Adrenal gland (tissue), 12 donors: ENCODE measurements around the gene RPS25. TPM values are rescaled to one million over a fixed set of nuclear protein-coding genes. Genes with fewer than 3 reads are reported as not detected.
"Not testable (repeated sequence)": the region's sequence is repeated elsewhere in the genome, so short reads cannot be mapped to it uniquely, and the experiment has no call there.

ENCODE experiments used
- DNase-seq, 7 donors: peaks; one replicate each; pipeline ENCODE4 v3.0.0-alpha.2; 2019 to 2020
- H3K27ac ChIP-seq, 5 donors: fragments of 200-600 bp; sonication (generic) in 4 of 5; 1 replicate in 3 of 5; 2 replicates in 2 of 5; pipeline versions ENCODE4 v1.5.1 to v1.8.0; 2016 to 2020; ENCODE audit warnings: mild to moderate bottlenecking in 1 of 5
- H3K27me3 ChIP-seq: fragments of 200-600 bp; 2 replicates; pipeline ENCODE4 v1.8.0; 2021
- H3K36me3 ChIP-seq, 2 donors: fragments of 200-600 bp; replicated peaks in 1 of 2; 1 replicate in 1 of 2; 2 replicates in 1 of 2; pipeline versions ENCODE4 v1.5.1 to v1.8.0; 2018 to 2022
- H3K4me1 ChIP-seq, 2 donors: fragments of 200-600 bp; replicated peaks in 1 of 2; 1 replicate in 1 of 2; 2 replicates in 1 of 2; pipeline versions ENCODE4 v1.5.1 to v1.8.0; 2018 to 2021
- H3K4me3 ChIP-seq, 4 donors: fragments of 200-600 bp; sonication (generic) in 3 of 4; one replicate each; pipeline ENCODE4 v1.5.1; 2016 to 2018
- H3K9me3 ChIP-seq, 3 donors: fragments of 200-600 bp; sonication (generic) in 1 of 3; replicated peaks in 1 of 3; 1 replicate in 2 of 3; 2 replicates in 1 of 3; pipeline versions ENCODE4 v1.5.1 to v1.8.0; 2016 to 2021
- CTCF ChIP-seq, 6 experiments: fragments of 450-650 bp in 4 of 6; fragments of 200-600 bp in 2 of 6; sonication (generic) in 1 of 6; IDR thresholded peaks; 1 replicate in 5 of 6; 2 replicates in 1 of 6; pipeline versions ENCODE4 v1.5.1 to v1.8.0; 2016 to 2021; ENCODE audit warnings: antibody characterized with exemption in 6 of 6, mild to moderate bottlenecking in 2 of 6, moderate library complexity in 1 of 6
- POLR2A ChIP-seq, 2 donors: fragments of 450-650 bp; IDR thresholded peaks; one replicate each; pipeline ENCODE4 v1.6.1; 2017; ENCODE audit warnings: antibody characterized with exemption in 2 of 2, mild to moderate bottlenecking in 2 of 2, moderate library complexity in 1 of 2
- WGBS, 4 donors: extraction: QIAGEN DNeasy Blood & Tissue Kit in 2 of 4; methylation state at CpG; one replicate each; pipeline versions ENCODE4 v1.1.5 to v1.1.7; 2013 to 2017; 5-methylcytosine and 5-hydroxymethylcytosine counted together
- intact Hi-C, 2 donors: fragments of 100-400 bp; cut with DNase I; formaldehyde crosslinking; loops; one replicate each; pipeline versions ENCODE4 v1.14.1 to v1.15.0; 2022 to 2023
- polyA plus RNA-seq, 3 donors: library from polyadenylated mRNA; stranded (reverse); fragments of 200-250 nt in 2 of 3; fragments of 350-450 nt in 1 of 3; fragmentation: Illumina TruSeq in 1 of 3; extraction: RNeasy Lipid Tissue Mini Kit (QIAGEN cat#74804) in 1 of 3; gene quantifications; one replicate each; pipeline ENCODE4 v1.2.3, GENCODE V29; 2013 to 2014
- total RNA-seq, 9 donors: library from RNA; depleted of rRNA in 4 of 9; stranded (reverse); fragments of >200 nt in 4 of 9; fragments of 120-200 nt in 1 of 9; fragmentation: NEBNext Ultra II Directional in 1 of 9; extraction: Animal tissue kit (Norgen Biotek cat#: 25700) in 1 of 9; gene quantifications; one replicate each; pipeline versions ENCODE4 v1.1.0 to v1.2.4, GENCODE V29; 2013 to 2023
- donor health status: healthy with polysubstance abuse.
- donor health status: Bipolar disorder and iron deficiency.
- donor health status: DM: yes; HTN: yes; CAD: no.
- donor health status: DM: no; HTN: no; CAD: no.
- donor health status: DM: no; HTN: no; CAD: no.
- donor health status: DM: yes; HTN: yes; CAD: no.

Gene RPS25
- total and polyA plus RNA-seq, 12 donors: 935 to 1,825 (median 1,091) TPM

GRCh38 chr11:119065369-119065768 lies 47.2 kb upstream of the RPS25 start:
- no peaks in the 10 kb centered on the region for H3K9me3 ChIP-seq
- H3K4me3 ChIP-seq: no peak overlapping the region
- H3K4me1 ChIP-seq: peaks cover 6 to 13% of the 10 kb centered on the region in 2 donors
- 77 to 87% (median 83%) methylated on average over 4 of the region's 4 CpGs for WGBS, 4 donors
- H3K36me3 ChIP-seq: peaks cover 0 to 4% of the 10 kb centered on the region in 2 donors
- no peaks in the 10 kb centered on the region for H3K27me3 ChIP-seq
- intact Hi-C loops: no loop called here
- TF ChIP-seq POLR2A (IDR thresholded peaks at IDR 0.05) (no peak), CTCF (IDR thresholded peaks at IDR 0.05) (peak in 3 of 6 experiments; percentile 12 to 23 (median 20))
- peak overlapping the region in 1 of 5 donors; percentile 20 for H3K27ac ChIP-seq
- DNase-seq: no peak

GRCh38 chr11:119062779-119063178 lies 44.6 kb upstream of the RPS25 start:
- no peaks in the 10 kb centered on the region for H3K27me3 ChIP-seq
- H3K36me3 ChIP-seq: no peaks in the 10 kb centered on the region
- no peaks in the 10 kb centered on the region for H3K9me3 ChIP-seq
- intact Hi-C loops: no loop called here
- H3K4me3 ChIP-seq: no peak overlapping the region
- peak overlapping the region in 1 of 5 donors; percentile 47 for H3K27ac ChIP-seq
- TF ChIP-seq POLR2A (IDR thresholded peaks at IDR 0.05): no peak
- TF ChIP-seq CTCF (IDR thresholded peaks at IDR 0.05): no peak
- peaks cover 6 to 10% of the 10 kb centered on the region in 2 donors for H3K4me1 ChIP-seq
- peak; percentile 37 to 83 (median 73) for DNase-seq
- 50 to 67% (median 52%) methylated on average over 5 of the region's 5 CpGs for WGBS, 4 donors

- intact Hi-C loops: no loop called here
- Histone ChIP-seq H3K36me3 (no peaks in the 10 kb centered on the region), H3K27me3 (no peaks in the 10 kb centered on the region), H3K4me1 (peaks cover 2 to 10% of the 10 kb centered on the region in 2 donors), H3K4me3 (no peak overlapping the region), H3K9me3 (no peaks in the 10 kb centered on the region), H3K27ac (no peak overlapping the region)
- DNase-seq: no peak
- WGBS, 4 donors: 82 to 100% (median 95%) methylated on average over 3 of the region's 3 CpGs
- TF ChIP-seq POLR2A (IDR thresholded peaks at IDR 0.05) (no peak), CTCF (IDR thresholded peaks at IDR 0.05) (no peak)
Observed at GRCh38 chr11:119061256-119061655, 43.1 kb upstream of the RPS25 start.

- 87 to 90% (median 90%) methylated on average over 15 to 31 of the region's 35 CpGs; no CpG with 5 or more reads in 1 of the 4 donors for WGBS, 4 donors
- intact Hi-C loops: loop anchor here in 1 of 2 donors (5.0 kb wide), 1 partner anchor 42 kb away; the partner anchor contains the start of genes RPS25 and TRAPPC4
Observed at GRCh38 chr11:119059128-119059527, 41.0 kb upstream of the RPS25 start.

More at GRCh38 chr11:119059128-119059527, 41.0 kb upstream of the RPS25 start:
- not testable (repeated sequence) for H3K27me3 ChIP-seq, H3K27ac ChIP-seq, H3K4me3 ChIP-seq, DNase-seq, H3K9me3 ChIP-seq
- Histone ChIP-seq H3K36me3 (peaks cover 0 to 12% of the 10 kb centered on the region in 2 donors), H3K4me1 (peaks cover 6 to 22% of the 10 kb centered on the region in 2 donors)
